Stomach smooth muscle (tissue), 2 donors: ENCODE measurements around the gene TANGO2.

ENCODE experiments used
- H3K27ac ChIP-seq: one replicate; pipeline ENCODE4 v1.7.0; 2013; ENCODE audit warnings: mild to moderate bottlenecking, low read length, inconsistent platforms
- H3K27me3 ChIP-seq, 2 donors: one replicate each; pipeline ENCODE4 v1.7.0; 2013; ENCODE audit warnings: low read length in 2 of 2; ENCODE audit not compliant: insufficient read depth in 2 of 2, control insufficient read depth in 1 of 2
- H3K36me3 ChIP-seq, 2 donors: one replicate each; pipeline ENCODE4 v1.7.0; 2013; ENCODE audit warnings: low read length in 2 of 2; ENCODE audit not compliant: control insufficient read depth in 2 of 2, insufficient read depth in 2 of 2
- H3K4me1 ChIP-seq: one replicate; pipeline ENCODE4 v1.7.0; 2013; ENCODE audit warnings: low read length; ENCODE audit not compliant: control insufficient read depth, insufficient read depth
- H3K4me3 ChIP-seq, 2 donors: one replicate each; pipeline ENCODE4 v1.7.0; 2013; ENCODE audit warnings: low read length in 2 of 2
- H3K9ac ChIP-seq, 2 donors: one replicate each; pipeline ENCODE4 v1.7.0; 2013; ENCODE audit warnings: low read length in 2 of 2, mild to moderate bottlenecking in 1 of 2
- H3K9me3 ChIP-seq, 2 donors: one replicate each; pipeline ENCODE4 v1.7.0; 2013; ENCODE audit warnings: low read length in 2 of 2; ENCODE audit not compliant: control insufficient read depth in 2 of 2
- donor health status: healthy.
- donor health status: Pancreatic carcinoma.

TANGO2 gene

GRCh38 chr22:20089226-20089976 is 68.5 kb downstream of the TANGO2 start:
- Histone ChIP-seq H3K27me3 (no peaks in the 10 kb centered on the region), H3K27ac (no peak overlapping the region), H3K9ac (no peak overlapping the region), H3K4me3 (no peak overlapping the region), H3K9me3 (no peaks in the 10 kb centered on the region), H3K36me3 (peaks cover 80% of the 10 kb centered on the region in 2 donors), H3K4me1 (peaks cover 8% of the 10 kb centered on the region)

GRCh38 chr22:20089977-20090729 is 69.2 kb downstream of the TANGO2 start:
- Histone ChIP-seq H3K4me1 (peaks cover under 1% of the 10 kb centered on the region), H3K27ac (no peak overlapping the region), H3K9ac (no peak overlapping the region)

GRCh38 chr22:20090730-20091240 is 69.9 kb downstream of the TANGO2 start:
- no peak overlapping the region for H3K4me3 ChIP-seq
- no peak overlapping the region for H3K9ac ChIP-seq
- no peak overlapping the region for H3K27ac ChIP-seq
- H3K4me1 ChIP-seq: no peaks in the 10 kb centered on the region
- peaks cover 88 to 91% of the 10 kb centered on the region in 2 donors for H3K36me3 ChIP-seq
- H3K27me3 ChIP-seq: no peaks in the 10 kb centered on the region
- no peaks in the 10 kb centered on the region for H3K9me3 ChIP-seq

More at GRCh38 chr22:20089977-20090729, 69.2 kb downstream of the TANGO2 start:
- Histone ChIP-seq H3K9me3 (no peaks in the 10 kb centered on the region), H3K27me3 (no peaks in the 10 kb centered on the region), H3K4me3 (no peak overlapping the region), H3K36me3 (peaks cover 84 to 87% of the 10 kb centered on the region in 2 donors)

- H3K36me3 ChIP-seq: peaks cover 85 to 90% of the 10 kb centered on the region in 2 donors
- H3K27ac ChIP-seq: no peak overlapping the region
- no peaks in the 10 kb centered on the region for H3K27me3 ChIP-seq
- no peaks in the 10 kb centered on the region for H3K4me1 ChIP-seq
- H3K4me3 ChIP-seq: no peak overlapping the region
- H3K9me3 ChIP-seq: no peaks in the 10 kb centered on the region
- no peak overlapping the region for H3K9ac ChIP-seq
Measured at GRCh38 chr22:20091690-20092476, 71.0 kb downstream of the TANGO2 start.

GRCh38 chr22:20092477-20092854 is 71.6 kb downstream of the TANGO2 start:
- H3K36me3 ChIP-seq: peaks cover 82 to 90% of the 10 kb centered on the region in 2 donors
- no peak overlapping the region for H3K27ac ChIP-seq
- H3K4me3 ChIP-seq: no peak overlapping the region
- no peaks in the 10 kb centered on the region for H3K9me3 ChIP-seq
- no peaks in the 10 kb centered on the region for H3K4me1 ChIP-seq
- no peaks in the 10 kb centered on the region for H3K27me3 ChIP-seq
- no peak overlapping the region for H3K9ac ChIP-seq

GRCh38 chr22:20093418-20094196 is 72.7 kb downstream of the TANGO2 start:
- H3K36me3 ChIP-seq: peaks cover 71 to 84% of the 10 kb centered on the region in 2 donors
- no peaks in the 10 kb centered on the region for H3K9me3 ChIP-seq
- no peak overlapping the region for H3K9ac ChIP-seq
- H3K4me3 ChIP-seq: no peak overlapping the region
- H3K27ac ChIP-seq: no peak overlapping the region
- H3K4me1 ChIP-seq: no peaks in the 10 kb centered on the region
- no peaks in the 10 kb centered on the region for H3K27me3 ChIP-seq

GRCh38 chr22:20094197-20094807 is 73.4 kb downstream of the TANGO2 start:
- H3K36me3 ChIP-seq: peaks cover 67 to 85% of the 10 kb centered on the region in 2 donors
- H3K9me3 ChIP-seq: no peaks in the 10 kb centered on the region
- H3K27ac ChIP-seq: no peak overlapping the region
- H3K4me1 ChIP-seq: no peaks in the 10 kb centered on the region
- H3K4me3 ChIP-seq: no peak overlapping the region
- no peak overlapping the region for H3K9ac ChIP-seq
- no peaks in the 10 kb centered on the region for H3K27me3 ChIP-seq

GRCh38 chr22:20095521-20095920 is 74.6 kb downstream of the TANGO2 start:
- no peaks in the 10 kb centered on the region for H3K27me3 ChIP-seq
- H3K9me3 ChIP-seq: no peaks in the 10 kb centered on the region
- H3K36me3 ChIP-seq: peaks cover 63 to 80% of the 10 kb centered on the region in 2 donors
- H3K4me3 ChIP-seq: no peak overlapping the region
- H3K9ac ChIP-seq: no peak overlapping the region
- no peaks in the 10 kb centered on the region for H3K4me1 ChIP-seq
- H3K27ac ChIP-seq: no peak overlapping the region

- no peaks in the 10 kb centered on the region for H3K4me1 ChIP-seq
- no peak overlapping the region for H3K9ac ChIP-seq
- H3K27me3 ChIP-seq: no peaks in the 10 kb centered on the region
- no peak overlapping the region for H3K4me3 ChIP-seq
- H3K36me3 ChIP-seq: peaks cover 50 to 75% of the 10 kb centered on the region in 2 donors
- H3K9me3 ChIP-seq: no peaks in the 10 kb centered on the region
- no peak overlapping the region for H3K27ac ChIP-seq
Measured at GRCh38 chr22:20096574-20097420, 75.9 kb downstream of the TANGO2 start.
